HUES48 (cell line): ENCODE measurements around the gene ALOXE3.

Source experiments
- H3K27ac ChIP-seq: one replicate; pipeline ENCODE4 v1.7.0; 2013; ENCODE audit warnings: low read depth, low read length, inconsistent platforms
- H3K27me3 ChIP-seq: 2 replicates; pipeline ENCODE4 v1.6.1; 2013; ENCODE audit warnings: mild to moderate bottlenecking, low read length; ENCODE audit not compliant: control insufficient read depth, insufficient read depth
- H3K36me3 ChIP-seq: 2 replicates; pipeline ENCODE4 v1.6.1; 2013; ENCODE audit warnings: low read length; ENCODE audit not compliant: control insufficient read depth, insufficient read depth
- H3K4me1 ChIP-seq: 2 replicates; pipeline ENCODE4 v1.6.1; 2013; ENCODE audit warnings: mild to moderate bottlenecking, low read length; ENCODE audit not compliant: control insufficient read depth, insufficient read depth
- H3K4me3 ChIP-seq: 2 replicates; pipeline ENCODE4 v1.5.1; 2013; ENCODE audit warnings: mild to moderate bottlenecking, low read depth, low read length
- H3K9ac ChIP-seq: 2 replicates; pipeline ENCODE4 v1.6.1; 2013; ENCODE audit warnings: mild to moderate bottlenecking, low read depth, low read length, moderate library complexity
- H3K9me3 ChIP-seq: 2 replicates; pipeline ENCODE4 v1.6.1; 2013; ENCODE audit warnings: low read length; ENCODE audit not compliant: control insufficient read depth, insufficient read depth

ALOXE3 gene

DNA sequence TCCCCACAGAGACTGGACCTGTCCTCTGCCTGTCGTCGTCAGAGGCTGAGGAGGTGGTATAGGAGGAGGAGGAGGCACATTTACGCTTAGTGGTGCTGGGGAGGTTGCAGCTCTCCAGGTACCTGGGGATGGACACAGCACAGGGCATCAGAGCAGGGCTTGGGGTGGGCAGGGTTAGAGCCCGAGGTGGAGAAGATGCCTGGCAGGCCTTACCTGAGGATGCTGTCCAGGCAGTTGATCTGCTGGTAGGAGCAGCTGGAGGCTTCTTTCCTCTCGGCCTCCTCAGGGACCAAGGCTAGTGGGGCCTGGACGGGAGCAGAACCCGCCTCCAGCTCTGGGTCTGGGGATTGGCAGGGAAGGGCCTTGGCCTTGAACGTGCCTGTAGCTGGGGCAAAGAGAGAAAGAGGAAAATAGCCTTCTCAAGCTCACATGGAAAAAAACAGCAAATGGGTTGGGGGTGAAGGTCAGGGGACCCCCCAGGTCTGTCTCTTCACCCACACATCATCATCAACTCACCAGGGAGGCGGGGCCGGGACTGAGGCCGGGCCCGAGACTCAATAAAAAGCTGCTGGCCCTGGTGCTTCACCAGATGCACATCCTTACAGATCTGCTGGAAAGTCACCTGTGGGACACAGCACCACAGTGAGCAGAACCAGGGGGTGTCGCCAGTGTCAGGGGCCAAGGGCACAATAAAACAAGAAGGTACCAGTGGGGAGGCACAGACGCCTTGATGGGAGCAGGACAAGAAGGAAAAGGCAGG lies 28.2 kb upstream of the ALOXE3 start:
- H3K36me3 ChIP-seq: peaks cover 75% of the 10 kb centered on the region
- no peaks in the 10 kb centered on the region; the same call in 1 of the 2 replicates for H3K4me1 ChIP-seq
- H3K27ac ChIP-seq: no peak overlapping the region
- H3K27me3 ChIP-seq: no peaks in the 10 kb centered on the region
- H3K9me3 ChIP-seq: no peaks in the 10 kb centered on the region
- no peak overlapping the region for H3K4me3 ChIP-seq
- no peak overlapping the region for H3K9ac ChIP-seq

GRCh38 chr17:8145811-8146210 lies 27.5 kb upstream of the ALOXE3 start:
- no peak overlapping the region for H3K27ac ChIP-seq
- no peaks in the 10 kb centered on the region; the same call in 1 of the 2 replicates for H3K4me1 ChIP-seq
- no peak overlapping the region for H3K9ac ChIP-seq
- no peaks in the 10 kb centered on the region for H3K27me3 ChIP-seq
- H3K36me3 ChIP-seq: peaks cover 81% of the 10 kb centered on the region
- no peaks in the 10 kb centered on the region for H3K9me3 ChIP-seq
- no peak overlapping the region for H3K4me3 ChIP-seq

GRCh38 chr17:8144401-8145231 lies 26.3 kb upstream of the ALOXE3 start:
- Histone ChIP-seq H3K4me1 (no peaks in the 10 kb centered on the region), H3K9ac (no peak overlapping the region), H3K36me3 (peaks cover 77% of the 10 kb centered on the region), H3K4me3 (no peak overlapping the region), H3K27ac (no peak overlapping the region), H3K27me3 (no peaks in the 10 kb centered on the region), H3K9me3 (no peaks in the 10 kb centered on the region)

DNA sequence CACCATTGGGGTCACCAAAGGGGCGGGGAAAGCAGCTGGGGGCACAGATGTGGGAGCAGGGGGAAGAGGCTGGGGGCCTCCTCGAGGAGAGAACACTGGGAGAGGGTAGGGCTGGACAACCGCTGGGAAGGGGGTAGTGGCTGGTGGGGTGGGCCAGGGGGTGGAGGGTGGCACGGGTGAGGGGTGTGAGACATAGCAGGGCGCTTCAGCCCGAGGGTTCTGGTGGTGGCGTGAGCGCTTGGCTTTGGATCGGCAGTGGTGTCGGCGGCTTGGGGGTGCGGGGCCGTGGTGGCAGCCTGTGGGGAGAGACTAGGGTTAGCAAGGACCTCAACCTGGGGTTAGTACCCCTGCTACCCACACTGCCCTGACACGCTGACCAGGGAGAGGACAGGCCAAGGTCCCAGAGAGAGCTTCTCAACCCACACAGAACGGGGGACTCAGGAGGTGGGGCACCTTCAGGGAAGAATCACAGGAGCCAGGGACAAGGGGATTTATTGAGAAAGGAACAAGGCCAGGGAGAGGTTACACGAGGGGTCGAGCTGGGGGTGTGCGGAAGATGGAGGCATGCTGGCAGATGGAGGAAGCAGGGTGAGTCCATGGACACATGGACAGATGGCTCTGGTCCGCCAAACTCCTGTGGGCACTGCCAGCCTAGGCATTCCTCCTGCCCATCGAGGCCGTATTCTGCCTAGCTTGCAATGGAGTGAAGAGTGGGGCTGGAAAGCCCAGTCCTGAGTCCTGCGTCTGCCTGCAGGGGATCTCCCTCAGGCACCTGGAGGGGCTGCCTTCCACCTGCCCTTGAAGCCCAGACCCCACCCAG lies 25.5 kb upstream of the ALOXE3 start:
- Histone ChIP-seq H3K9me3 (no peaks in the 10 kb centered on the region), H3K27ac (no peak overlapping the region), H3K27me3 (no peaks in the 10 kb centered on the region), H3K4me3 (no peak overlapping the region), H3K9ac (no peak overlapping the region), H3K36me3 (peaks cover 71% of the 10 kb centered on the region), H3K4me1 (no peaks in the 10 kb centered on the region)

DNA sequence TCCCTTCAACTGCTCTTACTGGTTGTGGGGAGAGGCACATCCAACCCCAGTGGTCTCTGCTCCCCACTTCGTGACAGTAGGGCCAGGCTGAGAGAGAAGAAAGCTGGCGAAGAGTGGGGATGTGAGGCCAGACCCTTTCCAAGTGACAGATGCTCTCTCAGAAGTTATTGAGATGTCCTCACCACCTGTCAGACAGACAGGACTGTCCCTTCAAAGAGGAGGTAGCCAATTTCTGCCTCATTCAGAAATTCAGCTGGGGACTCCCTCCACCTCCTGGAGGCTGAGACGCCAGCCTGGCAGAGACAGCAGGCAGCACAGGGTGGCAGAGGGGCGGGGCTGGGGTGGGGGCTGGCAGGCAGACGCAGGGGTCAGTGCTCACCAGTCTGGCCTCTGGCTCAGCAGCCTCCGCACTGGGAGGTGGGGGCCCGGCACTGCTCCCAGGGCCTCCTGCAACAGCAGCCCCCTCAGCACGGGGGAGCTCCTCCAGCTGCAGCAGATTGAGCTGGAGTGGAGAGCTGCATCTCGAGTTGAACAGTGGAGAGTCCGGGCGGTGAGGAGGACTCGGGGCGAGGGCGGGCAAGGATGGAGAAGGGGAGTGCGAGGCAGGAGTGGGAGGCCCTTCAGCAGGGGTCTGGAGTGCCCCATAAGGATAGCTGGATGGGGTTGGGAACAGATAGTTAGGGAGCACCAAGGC lies 24.7 kb upstream of the ALOXE3 start:
- Histone ChIP-seq H3K9ac (no peak overlapping the region), H3K36me3 (peaks cover 63% of the 10 kb centered on the region), H3K27me3 (no peaks in the 10 kb centered on the region), H3K4me1 (no peaks in the 10 kb centered on the region), H3K9me3 (no peaks in the 10 kb centered on the region), H3K4me3 (no peak overlapping the region), H3K27ac (no peak overlapping the region)

- Histone ChIP-seq H3K9me3 (no peaks in the 10 kb centered on the region), H3K27me3 (peaks cover 5% of the 10 kb centered on the region), H3K27ac (no peak overlapping the region), H3K36me3 (peaks cover 56% of the 10 kb centered on the region), H3K4me3 (no peak overlapping the region), H3K9ac (no peak overlapping the region), H3K4me1 (no peaks in the 10 kb centered on the region)
Observed at GRCh38 chr17:8142158-8142886, 24.0 kb upstream of the ALOXE3 start.

DNA sequence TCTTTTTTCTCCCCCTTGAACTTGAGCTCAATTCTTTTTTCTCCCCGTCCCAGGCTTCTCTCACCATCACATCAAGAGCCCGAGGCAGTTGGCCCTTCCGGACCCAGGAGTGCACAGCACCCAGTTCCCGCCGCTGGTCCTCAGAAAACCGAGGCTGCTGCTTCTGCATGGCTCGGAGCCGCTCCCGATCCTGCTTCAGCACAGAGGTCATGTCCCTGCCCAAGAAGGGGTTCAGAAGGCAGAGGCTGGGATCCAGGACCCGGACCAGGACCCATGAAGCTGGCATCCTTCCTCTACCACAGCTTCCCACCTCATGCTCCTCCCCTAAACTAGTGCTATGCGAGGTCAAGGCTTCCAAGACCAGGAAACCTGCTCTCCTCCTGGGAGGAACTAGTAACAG lies 23.4 kb upstream of the ALOXE3 start:
- Histone ChIP-seq H3K4me3 (no peak overlapping the region), H3K9ac (no peak overlapping the region), H3K27ac (no peak overlapping the region), H3K36me3 (peaks cover 51% of the 10 kb centered on the region), H3K4me1 (no peaks in the 10 kb centered on the region), H3K27me3 (peaks cover 8% of the 10 kb centered on the region), H3K9me3 (no peaks in the 10 kb centered on the region)

DNA sequence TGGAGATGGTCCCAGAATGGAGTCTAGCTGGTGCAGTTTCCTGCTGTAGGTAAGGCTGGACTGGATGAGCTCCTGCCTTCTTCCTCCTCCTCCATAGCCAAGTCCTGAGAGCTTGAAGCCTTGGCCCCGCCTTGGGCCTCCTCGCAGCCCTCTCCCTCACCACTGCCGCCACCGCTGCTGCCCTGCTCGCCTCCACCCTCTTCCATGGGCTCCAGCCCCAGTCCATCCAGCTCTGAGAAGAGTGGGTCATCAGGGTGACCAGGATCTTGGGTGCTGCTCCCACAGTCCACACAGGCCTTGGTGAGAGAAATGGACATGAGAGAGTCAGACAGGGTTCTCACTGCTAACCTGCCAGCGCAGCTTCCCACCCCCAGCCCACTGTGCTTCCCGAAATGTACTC lies 22.7 kb upstream of the ALOXE3 start:
- Histone ChIP-seq H3K36me3 (peaks cover 44% of the 10 kb centered on the region), H3K9ac (no peak overlapping the region), H3K4me1 (no peaks in the 10 kb centered on the region), H3K4me3 (no peak overlapping the region), H3K27ac (no peak overlapping the region), H3K9me3 (no peaks in the 10 kb centered on the region), H3K27me3 (peaks cover 8% of the 10 kb centered on the region)

DNA sequence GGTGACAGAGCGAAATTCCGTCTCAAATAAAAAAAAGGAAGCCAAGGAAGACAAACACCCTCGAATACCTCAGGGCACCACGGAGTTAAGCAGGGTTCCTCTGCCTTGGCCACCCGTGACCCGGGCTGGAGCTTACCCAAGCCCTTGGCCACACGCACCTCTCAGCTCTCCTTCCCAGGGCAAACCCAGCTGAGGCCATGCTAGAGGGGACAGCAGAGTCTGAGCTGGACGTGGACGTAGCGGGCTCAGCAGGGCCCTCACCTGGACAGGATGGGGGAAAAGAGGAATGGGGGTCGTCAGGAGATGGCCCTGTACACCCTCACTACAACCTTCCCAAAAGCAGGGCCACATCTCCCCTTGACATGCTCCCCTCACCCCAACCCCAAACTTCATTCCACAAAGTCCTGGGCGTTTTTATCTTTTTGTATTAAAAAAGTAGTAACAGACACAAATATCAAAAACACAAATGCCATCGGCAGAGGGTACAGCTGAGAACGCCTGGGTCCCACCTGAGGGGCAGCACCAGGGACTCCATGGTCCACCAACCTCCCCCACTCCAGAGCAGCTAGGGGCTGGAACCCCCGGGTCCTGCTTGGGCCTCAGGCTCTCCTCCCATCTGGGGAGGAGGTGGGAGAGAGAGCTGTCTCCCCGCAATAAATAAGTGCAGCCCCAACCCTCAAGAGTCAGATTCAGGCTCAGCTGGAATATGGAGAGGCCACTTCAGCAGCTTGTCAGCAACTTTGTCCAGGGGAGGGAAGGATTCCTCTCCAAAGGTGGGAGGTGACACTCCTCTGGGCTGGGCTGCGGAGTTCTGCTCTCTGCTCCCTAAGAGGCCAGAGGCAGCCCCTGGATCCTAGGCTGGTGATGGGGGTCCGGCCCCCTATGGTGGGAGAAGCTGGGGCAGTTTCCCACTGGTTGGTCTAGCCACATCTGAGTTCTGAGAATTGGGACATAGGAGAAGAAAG lies 22.0 kb upstream of the ALOXE3 start:
- peaks cover 37% of the 10 kb centered on the region for H3K36me3 ChIP-seq
- H3K4me1 ChIP-seq: no peaks in the 10 kb centered on the region
- H3K4me3 ChIP-seq: no peak overlapping the region
- H3K9me3 ChIP-seq: no peaks in the 10 kb centered on the region
- H3K9ac ChIP-seq: no peak overlapping the region
- H3K27me3 ChIP-seq: peaks cover 8% of the 10 kb centered on the region
- H3K27ac ChIP-seq: no peak overlapping the region
